ENCODE results near the gene CELSR1.

The CELSR1 gene

GRCh38 chr22:46522797-46523196 is 14.6 kb downstream of the CELSR1 start:
- no peaks in the 10 kb centered on the region for H3K9me3 ChIP-seq
- TF ChIP-seq CTCF (IDR thresholded peaks at IDR 0.05; ENCODE audit: low read depth, low read length), result no peak
- H3K4me1 ChIP-seq, result peaks cover 6% of the 10 kb centered on the region; the same call in 1 of the 2 replicates
- DNase-seq, result peak; percentile 71
- H3K36me3 ChIP-seq, result no peaks in the 10 kb centered on the region
- H3K4me3 ChIP-seq (ENCODE audit: low read depth, low read length), result no peak overlapping the region
- H3K27me3 ChIP-seq, result no peaks in the 10 kb centered on the region

DNA sequence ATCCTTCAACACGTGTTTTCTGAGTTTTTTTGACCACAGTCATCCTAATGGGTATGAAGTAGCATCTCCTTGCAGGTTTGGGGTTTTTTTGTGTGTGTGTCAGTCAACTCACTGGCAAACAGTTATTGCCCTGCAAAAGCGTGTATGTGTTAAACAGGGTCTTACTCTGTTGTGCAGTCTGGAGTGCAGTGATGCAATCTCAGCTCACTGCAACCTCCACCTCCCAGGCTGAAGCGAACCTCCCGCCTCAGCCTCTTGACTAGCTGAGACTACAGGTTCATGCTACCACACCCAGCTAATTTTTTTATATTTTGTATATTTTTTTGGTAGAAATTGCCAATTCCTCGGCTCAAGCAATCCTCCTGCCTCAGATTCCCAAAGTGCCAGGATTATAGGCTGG is 15.4 kb downstream of the CELSR1 start:
- Histone ChIP-seq H3K4me3 (ENCODE audit: low read depth, low read length) (no peak overlapping the region), H3K4me1 (peaks cover 6% of the 10 kb centered on the region; the same call in 1 of the 2 replicates), H3K9me3 (no peaks in the 10 kb centered on the region), H3K36me3 (no peaks in the 10 kb centered on the region), H3K27me3 (no peaks in the 10 kb centered on the region)
- TF ChIP-seq CTCF (IDR thresholded peaks at IDR 0.05; ENCODE audit: low read depth, low read length), result no peak
- DNase-seq, result no peak

DNA sequence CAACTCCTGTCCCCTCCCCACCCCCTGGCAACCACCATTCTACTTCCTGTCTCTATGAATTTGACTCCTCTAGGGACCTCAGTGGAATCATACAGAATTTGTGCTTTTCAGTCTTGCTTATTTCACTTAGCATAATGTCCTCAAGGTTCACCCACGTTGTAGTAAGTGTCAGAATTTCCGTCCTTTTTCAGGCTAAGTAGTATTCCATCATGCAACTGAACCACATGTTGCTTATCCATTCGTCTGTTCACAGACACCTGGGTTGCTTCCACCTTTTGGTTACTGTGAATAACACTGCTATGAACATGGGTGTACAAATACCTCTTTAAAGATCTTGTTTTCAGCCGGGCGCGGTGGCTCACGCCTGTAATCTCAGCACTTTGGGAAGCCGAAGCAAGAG is 16.5 kb downstream of the CELSR1 start:
- Histone ChIP-seq H3K9me3 (no peaks in the 10 kb centered on the region), H3K27me3 (no peaks in the 10 kb centered on the region), H3K4me3 (ENCODE audit: low read depth, low read length) (no peak overlapping the region), H3K4me1 (peaks cover 6% of the 10 kb centered on the region; the same call in 1 of the 2 replicates), H3K36me3 (no peaks in the 10 kb centered on the region)
- TF ChIP-seq CTCF (IDR thresholded peaks at IDR 0.05; ENCODE audit: low read depth, low read length), result no peak
- no peak for DNase-seq

DNA sequence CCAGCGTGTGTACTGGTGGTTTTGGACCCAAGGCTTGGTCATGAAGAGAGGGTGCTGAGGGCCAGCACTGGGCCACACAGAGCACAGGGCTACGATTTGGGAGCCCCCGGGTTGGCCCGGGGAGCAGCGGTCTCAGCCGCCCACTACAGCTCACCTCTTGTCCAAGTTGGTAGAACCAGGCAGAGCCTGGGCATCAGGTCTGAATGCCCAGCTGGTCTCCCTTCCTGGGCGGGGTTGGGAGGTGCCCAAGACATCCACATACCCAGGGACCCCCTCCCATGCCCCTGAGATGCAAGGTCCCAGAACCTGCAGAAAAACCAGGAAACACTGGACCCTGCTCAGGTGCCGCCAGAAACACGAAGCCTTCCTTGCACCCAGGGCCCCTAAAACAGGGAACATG is 18.0 kb downstream of the CELSR1 start:
- TF ChIP-seq CTCF (IDR thresholded peaks at IDR 0.05; ENCODE audit: low read depth, low read length), result no peak
- no peaks in the 10 kb centered on the region for H3K27me3 ChIP-seq
- no peak for DNase-seq
- H3K36me3 ChIP-seq, result no peaks in the 10 kb centered on the region
- 0 out of 2 replicates have a peak, but pooled peaks cover 6% of the 10 kb centered on the region for H3K4me1 ChIP-seq
- 0 out of 2 replicates have a peak, but pooled peaks cover 3% of the 10 kb centered on the region for H3K9me3 ChIP-seq
- no peak overlapping the region for H3K4me3 ChIP-seq (ENCODE audit: low read depth, low read length)

GRCh38 chr22:46518542-46519325 is 18.7 kb downstream of the CELSR1 start:
- Histone ChIP-seq H3K4me1 (0 out of 2 replicates have a peak, but pooled peaks cover 6% of the 10 kb centered on the region), H3K36me3 (no peaks in the 10 kb centered on the region), H3K4me3 (ENCODE audit: low read depth, low read length) (no peak overlapping the region), H3K9me3 (0 out of 2 replicates have a peak, but pooled peaks cover 3% of the 10 kb centered on the region), H3K27me3 (no peaks in the 10 kb centered on the region)
- TF ChIP-seq CTCF (IDR thresholded peaks at IDR 0.05; ENCODE audit: low read depth, low read length), result no peak
- no peak for DNase-seq

DNA sequence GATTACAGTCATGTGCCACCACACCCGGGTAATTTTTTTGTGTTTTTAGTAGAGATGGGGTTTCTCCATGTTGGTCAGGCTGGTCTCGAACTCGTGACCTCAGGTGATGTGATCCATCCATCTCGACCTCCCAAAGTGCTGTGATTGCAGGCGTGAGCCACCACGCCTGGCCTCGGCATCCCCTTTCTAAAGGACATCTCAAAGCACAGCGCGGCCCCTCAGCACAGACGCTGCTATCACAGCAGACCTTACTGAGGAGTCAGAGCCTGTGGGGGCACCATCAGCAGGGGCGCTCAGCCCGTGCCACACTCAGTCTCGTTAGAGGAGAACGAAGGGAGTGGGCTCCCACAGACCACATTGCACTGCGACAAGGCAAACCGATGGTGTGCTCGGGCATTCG is 19.4 kb downstream of the CELSR1 start:
- no peak for DNase-seq
- no peaks in the 10 kb centered on the region for H3K36me3 ChIP-seq
- H3K9me3 ChIP-seq, result 0 out of 2 replicates have a peak, but pooled peaks cover 3% of the 10 kb centered on the region
- TF ChIP-seq CTCF (IDR thresholded peaks at IDR 0.05; ENCODE audit: low read depth, low read length), result no peak
- 0 out of 2 replicates have a peak, but pooled peaks cover 6% of the 10 kb centered on the region for H3K4me1 ChIP-seq
- no peaks in the 10 kb centered on the region for H3K27me3 ChIP-seq
- H3K4me3 ChIP-seq (ENCODE audit: low read depth, low read length), result no peak overlapping the region
